Loucy (cell line): ENCODE measurements around the gene KDR.

ENCODE experiments used
- EZH2phosphoT487 ChIP-seq: fragments of 200-600 bp; IDR thresholded peaks from 2 replicates; pipeline ENCODE4 v1.6.1; 2018; ENCODE audit warnings: antibody characterized with exemption, mild to moderate bottlenecking, moderate library complexity, borderline replicate concordance
- TF ChIP-seq, protein P1 (sequence below): fragments of 200-600 bp; sonication (generic); conservative IDR thresholded peaks from 2 replicates; pipeline ENCODE4 v1.5.1; 2014; ENCODE audit warnings: mild to moderate bottlenecking, antibody characterized with exemption, low read length

DNA sequence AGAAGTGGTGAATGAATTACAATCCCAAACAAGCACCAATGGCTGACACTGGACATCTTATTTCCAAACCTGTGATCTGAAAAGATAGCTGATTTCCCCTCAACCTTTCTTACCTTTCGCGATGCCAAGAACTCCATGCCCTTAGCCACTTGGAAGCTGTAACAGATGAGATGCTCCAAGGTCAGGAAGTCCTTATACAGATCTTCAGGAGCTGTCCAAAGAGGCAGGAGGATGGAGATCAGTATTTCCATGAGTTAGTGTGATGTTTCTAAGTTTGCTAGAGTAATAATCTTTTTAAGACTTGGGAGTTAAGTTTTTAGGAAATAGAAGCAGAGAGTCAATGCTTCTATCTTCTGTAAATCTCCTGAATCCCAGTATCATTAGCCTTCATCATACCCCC lies 32.9 kb downstream of the KDR start:
- TF ChIP-seq, protein P1, sequence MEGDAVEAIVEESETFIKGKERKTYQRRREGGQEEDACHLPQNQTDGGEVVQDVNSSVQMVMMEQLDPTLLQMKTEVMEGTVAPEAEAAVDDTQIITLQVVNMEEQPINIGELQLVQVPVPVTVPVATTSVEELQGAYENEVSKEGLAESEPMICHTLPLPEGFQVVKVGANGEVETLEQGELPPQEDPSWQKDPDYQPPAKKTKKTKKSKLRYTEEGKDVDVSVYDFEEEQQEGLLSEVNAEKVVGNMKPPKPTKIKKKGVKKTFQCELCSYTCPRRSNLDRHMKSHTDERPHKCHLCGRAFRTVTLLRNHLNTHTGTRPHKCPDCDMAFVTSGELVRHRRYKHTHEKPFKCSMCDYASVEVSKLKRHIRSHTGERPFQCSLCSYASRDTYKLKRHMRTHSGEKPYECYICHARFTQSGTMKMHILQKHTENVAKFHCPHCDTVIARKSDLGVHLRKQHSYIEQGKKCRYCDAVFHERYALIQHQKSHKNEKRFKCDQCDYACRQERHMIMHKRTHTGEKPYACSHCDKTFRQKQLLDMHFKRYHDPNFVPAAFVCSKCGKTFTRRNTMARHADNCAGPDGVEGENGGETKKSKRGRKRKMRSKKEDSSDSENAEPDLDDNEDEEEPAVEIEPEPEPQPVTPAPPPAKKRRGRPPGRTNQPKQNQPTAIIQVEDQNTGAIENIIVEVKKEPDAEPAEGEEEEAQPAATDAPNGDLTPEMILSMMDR = no peak
- no peak for TF ChIP-seq EZH2phosphoT487
